Right lobe of liver (tissue), 6 donors: ENCODE measurements around the gene SCYL1. TPM values are rescaled to one million over a fixed set of nuclear protein-coding genes. Genes with fewer than 3 reads are reported as not detected.

Experiments
- ATAC-seq, 4 donors: fragments of 200-7000 bp; cut with Tn5 transposase; one replicate each; pipeline ENCODE4 v1.9.1; 2020; ENCODE audit warnings: mild to moderate bottlenecking in 4 of 4, moderate library complexity in 4 of 4
- DNase-seq, 3 donors: peaks; one replicate each; pipeline ENCODE4 v3.0.0-alpha.2; 2020
- H3K27ac ChIP-seq, 3 donors: fragments of 200-600 bp; one replicate each; pipeline ENCODE4 v1.8.0; 2022
- H3K27me3 ChIP-seq, 2 donors: fragments of 200-600 bp; one replicate each; pipeline ENCODE4 v1.8.0; 2022
- H3K36me3 ChIP-seq, 4 donors: fragments of 200-600 bp; sonication (generic) in 1 of 4; one replicate each; pipeline versions ENCODE4 v1.5.1 to v1.8.0; 2017 to 2022; ENCODE audit warnings: control low read depth in 1 of 4
- H3K4me1 ChIP-seq, 4 donors: fragments of 200-600 bp; sonication (generic) in 1 of 4; one replicate each; pipeline versions ENCODE4 v1.5.1 to v1.8.0; 2017 to 2022; ENCODE audit warnings: control low read depth in 1 of 4
- H3K4me3 ChIP-seq, 3 donors: fragments of 200-600 bp; one replicate each; pipeline ENCODE4 v1.8.0; 2022
- H3K9me3 ChIP-seq, 4 donors: fragments of 200-600 bp; sonication (generic) in 1 of 4; one replicate each; pipeline versions ENCODE4 v1.5.1 to v1.8.0; 2017 to 2022; ENCODE audit warnings: control low read depth in 1 of 4
- POLR2A ChIP-seq: fragments of 450-650 bp; IDR thresholded peaks from one replicate; pipeline ENCODE4 v1.6.1; 2017; ENCODE audit warnings: antibody characterized with exemption, mild to moderate bottlenecking
- WGBS: methylation state at CpG from one replicate; pipeline ENCODE4 v1.1.6; 2018; ENCODE audit warnings: low coverage, low lambda C conversion rate; ENCODE audit not compliant: insufficient coverage; ENCODE audit errors: missing lambda C conversion rate; 5-methylcytosine and 5-hydroxymethylcytosine counted together
- intact Hi-C, 2 donors: fragments of 100-400 bp; cut with DNase I; formaldehyde crosslinking; loops; one replicate each; pipeline versions ENCODE4 v1.11.2 to v1.14.1; 2022
- total RNA-seq, 6 experiments: library from RNA; depleted of rRNA in 2 of 6; stranded (reverse); fragments of >200 nt in 2 of 6; fragmentation: NEBNext Ultra II Directional in 3 of 6; extraction: Animal tissue kit (Norgen Biotek cat#: 25700) in 3 of 6; gene quantifications; one replicate each; pipeline versions ENCODE4 v1.1.0 to v1.2.4, GENCODE V29; 2016 to 2023
- TF ChIP-seq, protein P1 (sequence below), 4 donors: fragments of 200-600 bp in 3 of 4; fragments of 450-650 bp in 1 of 4; IDR thresholded peaks; one replicate each; pipeline versions ENCODE4 v1.5.1 to v1.8.0; 2016 to 2022; ENCODE audit warnings: antibody characterized with exemption in 4 of 4, mild to moderate bottlenecking in 2 of 4
- donor health status: DM: no; HTN: yes; CAD: no.
- donor health status: DM: no; HTN: no; CAD: no.
- donor health status: DM: no; HTN: no; CAD: no.
- donor health status: DM: no; HTN: yes; CAD: no.
- donor health status: DM: no; HTN: yes; CAD: no.

The SCYL1 gene
- total RNA-seq, 6 experiments from 2014 or later: 51.3 to 82.3 (median 57.0) TPM

GRCh38 chr11:65579291-65579690, 54.4 kb downstream of the SCYL1 start:
- Histone ChIP-seq H3K4me3 (no peak overlapping the region), H3K9me3 (no peaks in the 10 kb centered on the region), H3K4me1 (peaks cover 0 to 21% (median 0%) of the 10 kb centered on the region in 4 donors), H3K27me3 (no peaks in the 10 kb centered on the region), H3K27ac (no peak overlapping the region), H3K36me3 (no peaks in the 10 kb centered on the region)
- intact Hi-C loops: loop anchor here in 1 of 2 donors (5.0 kb wide), 1 partner anchor 37 kb away; no protein-coding TSS in a partner anchor
- DNase-seq (no peak), ATAC-seq (no peak)
- WGBS: 76% methylated on average over 3 of the region's 4 CpGs
- TF ChIP-seq, protein P1, sequence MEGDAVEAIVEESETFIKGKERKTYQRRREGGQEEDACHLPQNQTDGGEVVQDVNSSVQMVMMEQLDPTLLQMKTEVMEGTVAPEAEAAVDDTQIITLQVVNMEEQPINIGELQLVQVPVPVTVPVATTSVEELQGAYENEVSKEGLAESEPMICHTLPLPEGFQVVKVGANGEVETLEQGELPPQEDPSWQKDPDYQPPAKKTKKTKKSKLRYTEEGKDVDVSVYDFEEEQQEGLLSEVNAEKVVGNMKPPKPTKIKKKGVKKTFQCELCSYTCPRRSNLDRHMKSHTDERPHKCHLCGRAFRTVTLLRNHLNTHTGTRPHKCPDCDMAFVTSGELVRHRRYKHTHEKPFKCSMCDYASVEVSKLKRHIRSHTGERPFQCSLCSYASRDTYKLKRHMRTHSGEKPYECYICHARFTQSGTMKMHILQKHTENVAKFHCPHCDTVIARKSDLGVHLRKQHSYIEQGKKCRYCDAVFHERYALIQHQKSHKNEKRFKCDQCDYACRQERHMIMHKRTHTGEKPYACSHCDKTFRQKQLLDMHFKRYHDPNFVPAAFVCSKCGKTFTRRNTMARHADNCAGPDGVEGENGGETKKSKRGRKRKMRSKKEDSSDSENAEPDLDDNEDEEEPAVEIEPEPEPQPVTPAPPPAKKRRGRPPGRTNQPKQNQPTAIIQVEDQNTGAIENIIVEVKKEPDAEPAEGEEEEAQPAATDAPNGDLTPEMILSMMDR (IDR thresholded peaks at IDR 0.05): no peak
- no peak for TF ChIP-seq POLR2A

DNA sequence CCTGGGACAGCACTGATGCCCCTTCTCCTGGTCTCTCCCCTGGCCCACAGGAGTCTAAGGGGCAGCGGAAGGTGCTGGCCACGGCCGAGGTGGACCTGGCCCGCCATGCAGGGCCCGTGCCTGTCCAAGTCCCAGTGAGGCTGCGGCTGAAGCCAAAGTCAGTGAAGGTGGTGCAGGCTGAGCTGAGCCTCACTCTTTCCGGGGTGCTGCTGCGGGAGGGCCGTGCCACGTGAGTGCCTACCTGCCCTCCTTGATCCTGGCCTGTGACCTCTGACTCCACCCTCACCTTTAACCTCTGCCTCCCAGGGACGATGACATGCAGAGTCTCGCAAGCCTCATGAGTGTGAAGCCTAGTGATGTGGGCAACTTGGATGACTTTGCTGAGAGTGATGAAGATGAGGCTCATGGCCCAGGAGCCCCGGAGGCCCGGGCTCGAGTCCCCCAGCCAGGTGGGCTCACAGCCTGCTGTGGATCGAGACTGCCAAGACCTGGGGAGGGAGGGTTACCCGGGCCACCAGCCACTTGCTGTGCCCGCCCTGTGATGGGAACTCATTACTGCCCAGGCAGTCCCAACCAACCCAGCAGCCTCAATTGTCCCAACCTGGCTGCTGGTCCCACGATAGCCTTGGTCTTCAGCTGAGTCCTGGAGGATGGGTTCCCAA, 55.3 kb downstream of the SCYL1 start:
- no peak overlapping the region for H3K27ac ChIP-seq
- no peak for ATAC-seq
- DNase-seq: no peak
- no peaks in the 10 kb centered on the region for H3K27me3 ChIP-seq
- H3K4me1 ChIP-seq: peaks cover 0 to 13% (median 0%) of the 10 kb centered on the region in 4 donors
- TF ChIP-seq, protein P1 (IDR thresholded peaks at IDR 0.05): no peak
- no peak for TF ChIP-seq POLR2A
- no peaks in the 10 kb centered on the region for H3K36me3 ChIP-seq
- no peaks in the 10 kb centered on the region for H3K9me3 ChIP-seq
- WGBS: 100% methylated on average over 2 of the region's 19 CpGs
- no peak overlapping the region for H3K4me3 ChIP-seq
- intact Hi-C loops: no loop called here

GRCh38 chr11:65580756-65581155, 55.9 kb downstream of the SCYL1 start:
- no CpG with 5 or more reads among the region's 8 CpGs for WGBS
- intact Hi-C loops: no loop called here
- no peak for TF ChIP-seq POLR2A
- TF ChIP-seq, protein P1 (IDR thresholded peaks at IDR 0.05): no peak
- peaks cover 0 to 9% (median 0%) of the 10 kb centered on the region in 4 donors for H3K4me1 ChIP-seq
- H3K4me3 ChIP-seq: no peak overlapping the region
- DNase-seq (no peak), ATAC-seq (no peak)
- H3K27me3 ChIP-seq: no peaks in the 10 kb centered on the region
- no peaks in the 10 kb centered on the region for H3K9me3 ChIP-seq
- no peaks in the 10 kb centered on the region for H3K36me3 ChIP-seq
- H3K27ac ChIP-seq: no peak overlapping the region

- Histone ChIP-seq H3K27ac (no peak overlapping the region), H3K27me3 (no peaks in the 10 kb centered on the region), H3K4me1 (peaks cover 0 to 8% (median 0%) of the 10 kb centered on the region in 4 donors), H3K9me3 (no peaks in the 10 kb centered on the region), H3K36me3 (no peaks in the 10 kb centered on the region), H3K4me3 (no peak overlapping the region)
- DNase-seq (no peak), ATAC-seq (no peak)
- TF ChIP-seq, protein P1 (IDR thresholded peaks at IDR 0.05): no peak
- TF ChIP-seq POLR2A: no peak
- WGBS: no CpG with 5 or more reads among the region's 3 CpGs
- intact Hi-C loops: no loop called here
These were observed 57.0 kb downstream of the SCYL1 start for GRCh38 chr11:65581928-65582327.
